HG02571 (cell line): Measurements from ENCODE around the gene PCYT1A.
A peak's percentile ranks its signal among the peaks of the same experiment; 100 is the strongest.
"Not testable (repeated sequence)": the region's sequence is repeated elsewhere in the genome, so short reads cannot be mapped to it uniquely, and the experiment has no call there.

Experiments
- ATAC-seq: cut with Tn5 transposase; IDR thresholded peaks from one replicate; pipeline ENCODE4 v1.9.1; 2021; ENCODE audit warnings: mild to moderate bottlenecking, moderate library complexity; ENCODE audit not compliant: unreplicated experiment

The PCYT1A gene

GRCh38 chr3:196288141-196288460 lies 575 bp upstream of the PCYT1A start:
- no peak for ATAC-seq

GRCh38 chr3:196287090-196287439 lies 461 bp downstream of the PCYT1A start:
- no peak for ATAC-seq

- ATAC-seq = no peak
These were observed 3.1 kb downstream of the PCYT1A start for GRCh38 chr3:196284396-196284795.

- ATAC-seq = no peak
These were observed 5.6 kb downstream of the PCYT1A start for GRCh38 chr3:196281962-196282361.

- ATAC-seq = no peak
These were observed 6.7 kb downstream of the PCYT1A start for GRCh38 chr3:196280689-196281440.

GRCh38 chr3:196275126-196275525 lies 12.4 kb downstream of the PCYT1A start:
- ATAC-seq = no peak

GRCh38 chr3:196274585-196274984 lies 12.9 kb downstream of the PCYT1A start:
- ATAC-seq = peak; percentile 90

GRCh38 chr3:196273655-196274054 lies 13.9 kb downstream of the PCYT1A start:
- ATAC-seq = no peak

- ATAC-seq = no peak
These were observed 14.7 kb downstream of the PCYT1A start for GRCh38 chr3:196272826-196273225.

GRCh38 chr3:196270499-196270898 lies 17.0 kb downstream of the PCYT1A start:
- no peak for ATAC-seq

GRCh38 chr3:196268284-196269163 lies 19.0 kb downstream of the PCYT1A start:
- no peak for ATAC-seq

GRCh38 chr3:196263819-196264218 lies 23.7 kb downstream of the PCYT1A start:
- no peak for ATAC-seq

- ATAC-seq = no peak
These were observed 26.7 kb downstream of the PCYT1A start for GRCh38 chr3:196260784-196261183.

GRCh38 chr3:196255776-196256175 lies 31.8 kb downstream of the PCYT1A start:
- no peak for ATAC-seq

GRCh38 chr3:196254376-196255283 lies 32.9 kb downstream of the PCYT1A start:
- ATAC-seq = no peak

GRCh38 chr3:196251918-196252317 lies 35.6 kb downstream of the PCYT1A start:
- ATAC-seq = no peak

- no peak for ATAC-seq
These were observed 40.8 kb downstream of the PCYT1A start for GRCh38 chr3:196246612-196247308.

- ATAC-seq = not testable (repeated sequence)
These were observed 43.4 kb downstream of the PCYT1A start for GRCh38 chr3:196244166-196244565.

- ATAC-seq = no peak
These were observed 45.8 kb downstream of the PCYT1A start for GRCh38 chr3:196241704-196242103.

GRCh38 chr3:196240424-196240823 lies 47.1 kb downstream of the PCYT1A start:
- no peak for ATAC-seq
